HEK293 (cell line): Measurements from ENCODE around the gene NRN1L.
A peak's percentile ranks its signal among the peaks of the same experiment; 100 is the strongest.

Source experiments
- CTCF ChIA-PET: fragments of 350-600 bp; formaldehyde crosslinking; extraction: SDS; loops from one replicate; lab custom pipeline; 2021; ENCODE audit warnings: antibody characterized with exemption; lab: Yijun Ruan, JAX
- POLR2A ChIA-PET: fragments of 300-600 bp; formaldehyde crosslinking; extraction: SDS; loops from one replicate; lab custom pipeline; 2020; ENCODE audit warnings: antibody characterized with exemption, inconsistent platforms; lab: Yijun Ruan, JAX
- H3K27ac ChIP-seq: fragments of 200-500 bp; sonication (Bioruptor generic); 2 replicates; pipeline ENCODE4 v1.5.1; 2014; ENCODE audit warnings: low read depth, low read length, control low read depth, inconsistent platforms; ENCODE audit errors: extremely low read depth
- H3K36me3 ChIP-seq, 2 experiments: fragments of 200-500 bp in 1 of 2; sonication (Bioruptor generic) in 1 of 2; 1 replicate in 1 of 2; 2 replicates in 1 of 2; pipeline ENCODE4 v1.5.1; 2014 to 2017; ENCODE audit warnings: inconsistent platforms in 2 of 2, low read length in 2 of 2; ENCODE audit not compliant: control insufficient read depth in 2 of 2, insufficient read depth in 1 of 2
- H3K4me1 ChIP-seq: fragments of 200-500 bp; sonication (Bioruptor generic); 2 replicates; pipeline ENCODE4 v1.5.1; 2014; ENCODE audit warnings: mild to moderate bottlenecking, low read length, inconsistent platforms; ENCODE audit not compliant: control insufficient read depth, insufficient read depth
- H3K4me3 ChIP-seq: 2 replicates; pipeline ENCODE4 v1.5.1; 2011; ENCODE audit warnings: low read depth, mild to moderate bottlenecking, control low read depth, low read length, moderate library complexity
- H3K9me3 ChIP-seq: fragments of 200-500 bp; sonication (Bioruptor generic); 2 replicates; pipeline ENCODE4 v1.5.1; 2014; ENCODE audit warnings: low read depth, low read length, inconsistent platforms; ENCODE audit not compliant: control insufficient read depth, insufficient read depth
- HOXD13 ChIP-seq: sonication (generic); formaldehyde crosslinking; IDR thresholded peaks from 2 replicates; pipeline ENCODE4 v1.8.0; 2022; ENCODE audit warnings: missing genetic modification reagents, borderline replicate concordance
- KLF1 ChIP-seq: fragments of 450-650 bp; formaldehyde crosslinking; IDR thresholded peaks from 2 replicates; pipeline ENCODE4 v1.5.1; 2016; ENCODE audit warnings: missing biosample characterization, missing genetic modification characterization
- KLF16 ChIP-seq: fragments of 450-650 bp; formaldehyde crosslinking; IDR thresholded peaks from 2 replicates; pipeline ENCODE4 v1.5.1; 2017; ENCODE audit warnings: missing biosample characterization, missing genetic modification characterization
- PRDM1 ChIP-seq: fragments of 450-650 bp; formaldehyde crosslinking; IDR thresholded peaks from 2 replicates; pipeline ENCODE4; 2016; ENCODE audit warnings: missing biosample characterization, missing genetic modification characterization
- REPIN1 ChIP-seq: fragments of 450-650 bp; formaldehyde crosslinking; IDR thresholded peaks from 2 replicates; pipeline ENCODE4 v1.5.1; 2017; ENCODE audit warnings: missing biosample characterization, missing genetic modification characterization, low read depth
- SETDB1 ChIP-seq: IDR thresholded peaks from one replicate; pipeline ENCODE4 v1.6.1; 2017; ENCODE audit warnings: mild to moderate bottlenecking, low read length, moderate library complexity, mixed read lengths; ENCODE audit not compliant: insufficient read length
- ZFHX2 ChIP-seq: fragments of 450-650 bp; formaldehyde crosslinking; conservative IDR thresholded peaks from 2 replicates; pipeline ENCODE4 v1.5.1; 2016; ENCODE audit warnings: missing biosample characterization, missing genetic modification characterization
- ZIC2 ChIP-seq: fragments of 450-650 bp; formaldehyde crosslinking; IDR thresholded peaks from 2 replicates; pipeline ENCODE4 v1.5.1; 2016; ENCODE audit warnings: missing biosample characterization, missing genetic modification characterization
- ZNF140 ChIP-seq: fragments of 450-650 bp; formaldehyde crosslinking; IDR thresholded peaks from 2 replicates; pipeline ENCODE4 v1.5.1; 2016; ENCODE audit warnings: missing biosample characterization, missing genetic modification characterization
- ZNF302 ChIP-seq: fragments of 450-650 bp; formaldehyde crosslinking; IDR thresholded peaks from 2 replicates; pipeline ENCODE4 v1.5.1; 2016; ENCODE audit warnings: missing biosample characterization, missing genetic modification characterization, low read depth
- ZNF341 ChIP-seq: fragments of 450-650 bp; formaldehyde crosslinking; IDR thresholded peaks from 2 replicates; pipeline ENCODE4; 2016; ENCODE audit warnings: low read depth, missing biosample characterization, missing genetic modification characterization
- ZNF366 ChIP-seq: fragments of 450-650 bp; formaldehyde crosslinking; conservative IDR thresholded peaks from 2 replicates; pipeline ENCODE4 v1.5.1; 2016; ENCODE audit warnings: missing biosample characterization, missing genetic modification characterization
- ZNF391 ChIP-seq: fragments of 450-650 bp; formaldehyde crosslinking; IDR thresholded peaks from 2 replicates; pipeline ENCODE4 v1.5.1; 2016; ENCODE audit warnings: low read depth, missing biosample characterization, missing genetic modification characterization, borderline replicate concordance
- ZNF561 ChIP-seq: fragments of 450-650 bp; IDR thresholded peaks from 2 replicates; pipeline ENCODE4 v1.5.1; 2018; ENCODE audit warnings: missing biosample characterization, missing genetic modification characterization, borderline replicate concordance
- ZNF621 ChIP-seq: fragments of 450-650 bp; formaldehyde crosslinking; IDR thresholded peaks from 2 replicates; pipeline ENCODE4 v1.5.1; 2017; ENCODE audit warnings: missing biosample characterization, missing genetic modification characterization
- ZNF791 ChIP-seq: fragments of 450-650 bp; formaldehyde crosslinking; IDR thresholded peaks from 2 replicates; pipeline ENCODE4 v1.5.1; 2016; ENCODE audit warnings: missing biosample characterization, missing genetic modification characterization
- TF ChIP-seq, protein P1 (sequence below): fragments of 450-650 bp; formaldehyde crosslinking; IDR thresholded peaks from 2 replicates; pipeline ENCODE4 v1.5.1; 2017; ENCODE audit warnings: missing biosample characterization, missing genetic modification characterization
- TF ChIP-seq, protein P2 (sequence below): fragments of 450-650 bp; formaldehyde crosslinking; IDR thresholded peaks from 2 replicates; pipeline ENCODE4 v1.5.1; 2016; ENCODE audit warnings: missing biosample characterization, missing genetic modification characterization
- TF ChIP-seq, protein P3 (sequence below): fragments of 450-650 bp; formaldehyde crosslinking; IDR thresholded peaks from 2 replicates; pipeline ENCODE4 v1.5.1; 2016; ENCODE audit warnings: missing biosample characterization, missing genetic modification characterization
- TF ChIP-seq, protein P4 (sequence below): fragments of 450-650 bp; formaldehyde crosslinking; IDR thresholded peaks from 2 replicates; pipeline ENCODE4 v1.5.1; 2016; ENCODE audit warnings: missing biosample characterization, missing genetic modification characterization

Gene NRN1L

DNA sequence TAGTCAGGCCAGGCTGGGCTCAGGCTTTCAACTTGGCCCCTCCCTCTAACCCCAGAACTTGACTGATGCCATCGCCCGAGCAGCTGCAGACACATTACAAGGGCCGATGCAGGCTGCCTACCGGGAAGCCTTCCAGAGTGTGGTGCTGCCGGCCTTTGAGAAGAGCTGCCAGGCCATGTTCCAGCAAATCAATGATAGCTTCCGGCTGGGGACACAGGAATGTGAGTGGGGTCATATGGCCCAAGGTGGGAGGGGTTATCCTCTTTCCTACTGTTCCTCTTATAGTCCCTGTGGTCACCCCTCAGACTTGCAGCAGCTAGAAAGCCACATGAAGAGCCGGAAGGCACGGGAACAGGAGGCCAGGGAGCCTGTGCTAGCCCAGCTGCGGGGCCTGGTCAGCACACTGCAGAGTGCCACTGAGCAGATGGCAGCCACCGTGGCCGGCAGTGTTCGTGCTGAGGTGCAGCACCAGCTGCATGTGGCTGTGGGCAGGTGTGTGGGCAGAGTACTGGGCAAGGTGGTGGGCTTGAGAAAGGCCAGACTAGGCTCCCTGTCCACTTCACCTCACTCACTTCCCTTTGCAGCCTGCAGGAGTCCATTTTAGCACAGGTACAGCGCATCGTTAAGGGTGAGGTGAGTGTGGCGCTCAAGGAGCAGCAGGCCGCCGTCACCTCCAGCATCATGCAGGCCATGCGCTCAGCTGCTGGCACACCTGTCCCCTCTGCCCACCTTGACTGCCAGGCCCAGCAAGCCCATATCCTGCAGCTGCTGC lies 2.1 kb upstream of the NRN1L start:
- no peak overlapping the region for H3K4me3 ChIP-seq
- TF ChIP-seq KLF16 (tag by site-specific recombination) = no peak
- TF ChIP-seq ZNF561 (tag by site-specific recombination) = no peak
- TF ChIP-seq ZNF341 (tag by site-specific recombination) = no peak
- TF ChIP-seq REPIN1 (tag by site-specific recombination) = no peak
- no peak for TF ChIP-seq ZNF302 (tag by site-specific recombination)
- TF ChIP-seq ZIC2 (tag by site-specific recombination) = no peak
- TF ChIP-seq, protein P1, sequence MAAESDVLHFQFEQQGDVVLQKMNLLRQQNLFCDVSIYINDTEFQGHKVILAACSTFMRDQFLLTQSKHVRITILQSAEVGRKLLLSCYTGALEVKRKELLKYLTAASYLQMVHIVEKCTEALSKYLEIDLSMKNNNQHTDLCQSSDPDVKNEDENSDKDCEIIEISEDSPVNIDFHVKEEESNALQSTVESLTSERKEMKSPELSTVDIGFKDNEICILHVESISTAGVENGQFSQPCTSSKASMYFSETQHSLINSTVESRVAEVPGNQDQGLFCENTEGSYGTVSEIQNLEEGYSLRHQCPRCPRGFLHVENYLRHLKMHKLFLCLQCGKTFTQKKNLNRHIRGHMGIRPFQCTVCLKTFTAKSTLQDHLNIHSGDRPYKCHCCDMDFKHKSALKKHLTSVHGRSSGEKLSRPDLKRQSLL = no peak
- TF ChIP-seq ZNF391 (tag by site-specific recombination) = no peak
- TF ChIP-seq ZNF140 (tag by site-specific recombination) = no peak
- no peak for TF ChIP-seq SETDB1
- TF ChIP-seq, protein P2, sequence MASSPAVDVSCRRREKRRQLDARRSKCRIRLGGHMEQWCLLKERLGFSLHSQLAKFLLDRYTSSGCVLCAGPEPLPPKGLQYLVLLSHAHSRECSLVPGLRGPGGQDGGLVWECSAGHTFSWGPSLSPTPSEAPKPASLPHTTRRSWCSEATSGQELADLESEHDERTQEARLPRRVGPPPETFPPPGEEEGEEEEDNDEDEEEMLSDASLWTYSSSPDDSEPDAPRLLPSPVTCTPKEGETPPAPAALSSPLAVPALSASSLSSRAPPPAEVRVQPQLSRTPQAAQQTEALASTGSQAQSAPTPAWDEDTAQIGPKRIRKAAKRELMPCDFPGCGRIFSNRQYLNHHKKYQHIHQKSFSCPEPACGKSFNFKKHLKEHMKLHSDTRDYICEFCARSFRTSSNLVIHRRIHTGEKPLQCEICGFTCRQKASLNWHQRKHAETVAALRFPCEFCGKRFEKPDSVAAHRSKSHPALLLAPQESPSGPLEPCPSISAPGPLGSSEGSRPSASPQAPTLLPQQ = no peak
- no peak for TF ChIP-seq ZNF791 (tag by site-specific recombination)
- TF ChIP-seq, protein P3, sequence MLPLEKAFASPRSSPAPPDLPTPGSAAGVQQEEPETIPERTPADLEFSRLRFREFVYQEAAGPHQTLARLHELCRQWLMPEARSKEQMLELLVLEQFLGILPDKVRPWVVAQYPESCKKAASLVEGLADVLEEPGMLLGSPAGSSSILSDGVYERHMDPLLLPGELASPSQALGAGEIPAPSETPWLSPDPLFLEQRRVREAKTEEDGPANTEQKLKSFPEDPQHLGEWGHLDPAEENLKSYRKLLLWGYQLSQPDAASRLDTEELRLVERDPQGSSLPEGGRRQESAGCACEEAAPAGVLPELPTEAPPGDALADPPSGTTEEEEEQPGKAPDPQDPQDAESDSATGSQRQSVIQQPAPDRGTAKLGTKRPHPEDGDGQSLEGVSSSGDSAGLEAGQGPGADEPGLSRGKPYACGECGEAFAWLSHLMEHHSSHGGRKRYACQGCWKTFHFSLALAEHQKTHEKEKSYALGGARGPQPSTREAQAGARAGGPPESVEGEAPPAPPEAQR = no peak
- TF ChIP-seq, protein P4, sequence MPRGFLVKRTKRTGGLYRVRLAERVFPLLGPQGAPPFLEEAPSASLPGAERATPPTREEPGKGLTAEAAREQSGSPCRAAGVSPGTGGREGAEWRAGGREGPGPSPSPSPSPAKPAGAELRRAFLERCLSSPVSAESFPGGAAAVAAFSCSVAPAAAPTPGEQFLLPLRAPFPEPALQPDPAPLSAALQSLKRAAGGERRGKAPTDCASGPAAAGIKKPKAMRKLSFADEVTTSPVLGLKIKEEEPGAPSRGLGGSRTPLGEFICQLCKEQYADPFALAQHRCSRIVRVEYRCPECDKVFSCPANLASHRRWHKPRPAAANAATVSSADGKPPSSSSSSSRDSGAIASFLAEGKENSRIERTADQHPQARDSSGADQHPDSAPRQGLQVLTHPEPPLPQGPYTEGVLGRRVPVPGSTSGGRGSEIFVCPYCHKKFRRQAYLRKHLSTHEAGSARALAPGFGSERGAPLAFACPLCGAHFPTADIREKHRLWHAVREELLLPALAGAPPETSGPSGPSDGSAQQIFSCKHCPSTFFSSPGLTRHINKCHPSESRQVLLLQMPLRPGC (tag by site-specific recombination) = no peak
- no peak for TF ChIP-seq KLF1 (tag by site-specific recombination)
- TF ChIP-seq ZNF621 (tag by site-specific recombination) = no peak
- CTCF ChIA-PET = interaction anchor here (0.5 to 4.2 kb wide), 16 partner anchors 8 to 556 kb away, joined by 3 to 62 read pairs (median 4); partner anchors contain the start of genes EDC4, LRRC36, PSKH1 and PSMB10
- POLR2A ChIA-PET = interaction anchor here (1.0 to 2.4 kb wide), 3 partner anchors 36 to 53 kb away, joined by 3 to 16 read pairs (median 3); partner anchors contain the start of genes CTRL and NUTF2
- H3K36me3 ChIP-seq = peaks cover 0 to 81% of the 10 kb centered on the region in 2 experiments; a peak in 1 of 3 replicates
- H3K27ac ChIP-seq = no peak overlapping the region
- H3K4me1 ChIP-seq = peaks cover 3% of the 10 kb centered on the region; the same call in 1 of the 2 replicates
- H3K9me3 ChIP-seq = no peaks in the 10 kb centered on the region

DNA sequence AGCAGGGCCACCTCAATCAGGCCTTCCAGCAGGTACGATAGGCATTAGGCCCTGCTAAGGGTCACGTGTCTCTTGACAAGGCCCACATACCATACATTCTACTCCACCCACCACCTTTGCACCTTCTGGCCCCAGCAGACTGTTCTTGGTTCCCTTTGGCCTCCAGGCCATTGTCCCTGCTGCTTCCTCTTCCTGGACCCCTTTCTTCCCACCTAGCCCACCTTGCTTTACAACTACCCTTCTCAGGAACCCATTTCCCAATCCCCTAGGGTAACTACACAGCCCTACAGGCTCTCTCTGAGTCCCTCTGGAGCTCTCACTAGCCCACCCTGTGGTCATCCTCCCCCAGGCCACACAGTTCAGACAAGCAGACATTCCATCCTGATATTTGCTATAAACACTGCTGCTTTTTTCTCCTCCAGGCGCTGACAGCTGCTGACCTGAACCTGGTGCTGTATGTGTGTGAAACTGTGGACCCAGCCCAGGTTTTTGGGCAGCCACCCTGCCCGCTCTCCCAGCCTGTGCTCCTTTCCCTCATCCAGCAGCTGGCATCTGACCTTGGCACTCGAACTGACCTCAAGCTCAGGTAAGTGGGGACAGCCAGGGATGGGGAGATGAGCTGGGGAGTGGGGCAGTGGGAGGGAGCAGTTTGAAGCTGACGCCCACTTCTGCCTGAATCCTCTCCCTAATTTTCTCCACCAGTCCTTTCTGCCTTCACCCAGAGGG lies 1.4 kb upstream of the NRN1L start:
- H3K27ac ChIP-seq = no peak overlapping the region
- H3K36me3 ChIP-seq = peaks cover 0 to 73% of the 10 kb centered on the region in 2 experiments; a peak in 1 of 3 replicates
- TF ChIP-seq PRDM1 (tag by site-specific recombination) (0 out of 2 replicates have a peak, but pooled peaks have one; percentile 49), HOXD13 (no peak), ZFHX2 (0 out of 2 replicates have a peak, but pooled peaks have one; percentile 27), ZNF366 (tag by site-specific recombination) (0 out of 2 replicates have a peak, but pooled peaks have one; percentile 17)
- ChIA-PET CTCF (interaction anchor here (0.5 to 4.2 kb wide), 38 partner anchors 8 to 556 kb away, joined by 3 to 62 read pairs (median 5); partner anchors contain the start of genes EDC4, LRRC36, NUTF2 and PSKH1), POLR2A (interaction anchor here (0.6 to 2.4 kb wide), 5 partner anchors 10 to 52 kb away, joined by 3 to 16 read pairs (median 4); partner anchors contain the start of genes EDC4, NUTF2 and PSKH1)
- H3K4me1 ChIP-seq = peaks cover 3% of the 10 kb centered on the region; the same call in 1 of the 2 replicates
- no peak overlapping the region for H3K4me3 ChIP-seq
- H3K9me3 ChIP-seq = no peaks in the 10 kb centered on the region
